GM20000 (cell line): ENCODE data around the gene ITSN2.

Experiments
- DNase-seq: peaks from one replicate; pipeline ENCODE4 v3.0.0; 2012; ENCODE audit warnings: low spot score
- TF ChIP-seq, protein P1 (sequence below): IDR thresholded peaks from 2 replicates; pipeline ENCODE4 v1.5.1; 2012; ENCODE audit warnings: mild to moderate bottlenecking, control low read depth; ENCODE audit errors: extremely low read depth, missing control alignments

Gene ITSN2

DNA sequence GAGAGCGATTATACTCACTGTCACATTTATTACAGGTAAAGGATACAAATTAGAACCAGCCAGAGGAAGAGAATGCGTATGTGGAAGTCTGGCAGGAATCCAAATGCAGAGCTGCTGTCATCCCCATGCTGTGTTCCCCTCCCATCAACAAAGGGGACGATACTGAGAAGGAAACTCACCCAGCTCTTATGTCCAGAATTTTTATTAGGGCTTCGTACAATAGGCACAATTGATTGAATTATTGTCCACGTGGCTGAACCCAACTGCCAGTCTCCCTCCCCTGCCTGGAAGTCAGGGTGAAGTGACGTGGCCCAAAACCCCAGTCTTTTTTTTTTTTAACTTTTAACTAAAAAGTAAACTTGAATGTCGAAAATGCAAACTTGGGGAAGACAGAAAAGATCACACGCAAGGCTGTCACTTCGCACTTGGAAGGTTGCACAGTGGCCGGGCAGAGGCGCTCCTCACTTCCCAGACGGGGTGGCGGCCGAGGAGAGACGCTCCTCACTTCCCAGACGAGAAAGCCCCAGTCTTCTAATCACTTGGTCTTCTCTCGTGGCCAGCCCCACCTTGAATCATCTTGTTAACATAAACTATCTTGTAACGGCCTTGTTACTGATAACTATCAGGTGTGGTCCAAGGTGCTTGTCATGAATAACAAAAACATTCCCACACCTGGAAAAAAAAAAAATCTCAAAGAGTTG lies 40.0 kb upstream of the ITSN2 start:
- TF ChIP-seq, protein P1, sequence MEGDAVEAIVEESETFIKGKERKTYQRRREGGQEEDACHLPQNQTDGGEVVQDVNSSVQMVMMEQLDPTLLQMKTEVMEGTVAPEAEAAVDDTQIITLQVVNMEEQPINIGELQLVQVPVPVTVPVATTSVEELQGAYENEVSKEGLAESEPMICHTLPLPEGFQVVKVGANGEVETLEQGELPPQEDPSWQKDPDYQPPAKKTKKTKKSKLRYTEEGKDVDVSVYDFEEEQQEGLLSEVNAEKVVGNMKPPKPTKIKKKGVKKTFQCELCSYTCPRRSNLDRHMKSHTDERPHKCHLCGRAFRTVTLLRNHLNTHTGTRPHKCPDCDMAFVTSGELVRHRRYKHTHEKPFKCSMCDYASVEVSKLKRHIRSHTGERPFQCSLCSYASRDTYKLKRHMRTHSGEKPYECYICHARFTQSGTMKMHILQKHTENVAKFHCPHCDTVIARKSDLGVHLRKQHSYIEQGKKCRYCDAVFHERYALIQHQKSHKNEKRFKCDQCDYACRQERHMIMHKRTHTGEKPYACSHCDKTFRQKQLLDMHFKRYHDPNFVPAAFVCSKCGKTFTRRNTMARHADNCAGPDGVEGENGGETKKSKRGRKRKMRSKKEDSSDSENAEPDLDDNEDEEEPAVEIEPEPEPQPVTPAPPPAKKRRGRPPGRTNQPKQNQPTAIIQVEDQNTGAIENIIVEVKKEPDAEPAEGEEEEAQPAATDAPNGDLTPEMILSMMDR, result no peak
- DNase-seq, result no peak

GRCh38 chr2:24399434-24400206 lies 39.3 kb upstream of the ITSN2 start:
- TF ChIP-seq, protein P1, result no peak
- no peak for DNase-seq

GRCh38 chr2:24394998-24395397 lies 34.7 kb upstream of the ITSN2 start:
- DNase-seq, result no peak
- TF ChIP-seq, protein P1, result no peak

- TF ChIP-seq, protein P1, result no peak
- no peak for DNase-seq
These were observed 32.3 kb upstream of the ITSN2 start for GRCh38 chr2:24392542-24393059.

DNA sequence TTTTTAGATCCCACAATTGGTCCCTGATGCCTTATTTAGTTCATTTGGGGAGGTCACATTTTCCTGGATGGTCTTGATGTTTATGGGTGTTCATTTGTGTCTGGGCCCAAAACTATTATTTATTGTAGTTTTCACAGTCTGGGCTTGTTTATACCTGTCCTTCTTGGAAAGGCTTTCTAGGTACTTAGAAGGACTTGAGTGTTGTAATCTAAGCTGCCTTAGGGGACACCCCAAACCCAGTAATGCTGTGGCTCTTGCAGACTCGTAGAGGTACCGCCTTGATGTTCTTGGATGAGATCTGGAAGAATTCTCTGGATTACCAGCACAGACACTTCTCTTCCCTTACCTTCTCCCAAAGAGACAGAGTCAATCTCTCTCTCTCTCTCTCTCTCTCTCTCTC lies 25.0 kb upstream of the ITSN2 start:
- TF ChIP-seq, protein P1, result no peak

GRCh38 chr2:24382363-24383073 lies 22.2 kb upstream of the ITSN2 start:
- peak; percentile 72 for DNase-seq
- TF ChIP-seq, protein P1, result peak; percentile 79

More for the DNA sequence above, 25.0 kb upstream of the ITSN2 start:
- DNase-seq, result no peak

DNA sequence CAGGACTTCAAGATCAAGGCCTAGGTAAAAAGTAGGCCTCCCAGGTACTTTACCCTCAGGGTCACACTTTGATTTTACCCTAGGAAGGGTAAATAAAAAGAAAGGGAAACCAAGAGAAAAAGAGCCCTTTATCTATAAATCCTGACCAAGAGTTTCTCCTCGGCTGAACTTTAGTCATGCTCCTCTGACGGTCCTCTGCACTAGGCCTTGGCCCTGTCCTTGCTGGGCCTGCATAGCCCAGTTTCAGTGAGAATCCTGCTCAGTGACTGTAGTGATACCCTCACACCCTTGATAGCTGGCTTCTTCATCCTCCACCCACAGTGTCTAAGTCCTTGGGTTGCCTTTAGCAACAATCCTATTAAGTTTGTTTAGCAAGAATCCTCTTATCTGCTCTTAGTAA lies 20.5 kb upstream of the ITSN2 start:
- TF ChIP-seq, protein P1, result no peak
- DNase-seq, result no peak
